Left lobe of liver (tissue), 2 donors: ENCODE data around the gene ERGIC1. TPM values are rescaled to one million over a fixed set of nuclear protein-coding genes. Genes with fewer than 3 reads are reported as not detected.
"Not testable (repeated sequence)": the region's sequence is repeated elsewhere in the genome, so short reads cannot be mapped to it uniquely, and the experiment has no call there.

Experiments
- ATAC-seq: fragments of 200-7000 bp; cut with Tn5 transposase; one replicate; pipeline ENCODE4 v1.9.1; 2020; ENCODE audit warnings: mild to moderate bottlenecking, moderate library complexity
- DNase-seq: peaks from one replicate; pipeline ENCODE4 v3.0.0-alpha.2; 2020; ENCODE audit warnings: low spot score
- total RNA-seq: library from RNA; stranded (reverse); gene quantifications from one replicate; pipeline ENCODE4 v1.2.1, GENCODE V29; 2021
- donor health status: DM: no; HTN: no; CAD: no; lungs with moderate emphysema.
- donor health status: DM: no; HTN: yes; CAD: no.

Gene ERGIC1
- total RNA-seq, 1 donor from 2014 or later = 158 TPM

- ATAC-seq = no peak
- no peak for DNase-seq
Measured at GRCh38 chr5:172875505-172876279, 41.6 kb downstream of the ERGIC1 start.

GRCh38 chr5:172876578-172876977 is 42.5 kb downstream of the ERGIC1 start:
- DNase-seq = no peak
- ATAC-seq = no peak

DNA sequence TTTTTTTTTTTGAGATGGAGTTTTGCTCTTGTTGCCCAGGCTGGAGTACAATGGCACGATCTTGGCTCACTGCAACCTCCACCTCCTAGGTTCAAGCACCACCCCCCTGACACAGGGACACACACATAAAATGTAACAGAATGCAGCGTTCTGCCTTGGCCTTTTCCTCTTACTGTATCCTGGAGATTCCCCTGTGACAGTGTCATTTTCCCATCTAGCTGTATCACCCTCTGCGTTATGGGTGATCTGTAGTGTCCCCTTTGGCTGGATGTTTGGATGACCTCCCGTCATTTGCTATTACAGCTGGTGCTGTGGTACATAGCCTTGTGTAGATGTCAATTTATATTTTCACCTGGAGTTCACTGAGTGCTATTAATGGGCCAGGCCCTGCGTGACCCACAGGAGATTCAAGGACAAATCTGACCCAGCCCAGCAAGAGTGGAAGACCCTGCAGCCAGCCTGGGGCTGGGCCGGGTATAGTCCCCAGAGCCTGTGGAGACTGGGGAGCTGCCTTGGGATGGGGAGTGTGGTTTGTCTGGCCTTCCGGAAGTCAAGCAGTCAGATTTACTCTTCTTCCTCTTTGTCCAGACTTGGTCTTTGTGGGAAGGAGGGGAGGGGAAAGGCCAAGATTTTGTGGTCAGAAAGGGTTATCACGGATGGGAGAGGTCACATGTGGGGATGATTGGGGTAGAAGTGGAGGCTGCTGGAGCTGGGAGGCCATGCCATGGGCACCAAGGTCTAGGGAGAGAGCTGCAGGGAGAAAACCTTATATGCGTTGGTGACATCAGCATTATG is 43.6 kb downstream of the ERGIC1 start:
- ATAC-seq (no peak), DNase-seq (no peak)

- DNase-seq (no peak), ATAC-seq (no peak)
Measured at GRCh38 chr5:172878585-172878932, 44.5 kb downstream of the ERGIC1 start.

- ATAC-seq = no peak
Measured at GRCh38 chr5:172878933-172879752, 45.1 kb downstream of the ERGIC1 start.

GRCh38 chr5:172881691-172882370 is 47.8 kb downstream of the ERGIC1 start:
- DNase-seq = no peak

More at GRCh38 chr5:172878933-172879752, 45.1 kb downstream of the ERGIC1 start:
- no peak for DNase-seq

DNA sequence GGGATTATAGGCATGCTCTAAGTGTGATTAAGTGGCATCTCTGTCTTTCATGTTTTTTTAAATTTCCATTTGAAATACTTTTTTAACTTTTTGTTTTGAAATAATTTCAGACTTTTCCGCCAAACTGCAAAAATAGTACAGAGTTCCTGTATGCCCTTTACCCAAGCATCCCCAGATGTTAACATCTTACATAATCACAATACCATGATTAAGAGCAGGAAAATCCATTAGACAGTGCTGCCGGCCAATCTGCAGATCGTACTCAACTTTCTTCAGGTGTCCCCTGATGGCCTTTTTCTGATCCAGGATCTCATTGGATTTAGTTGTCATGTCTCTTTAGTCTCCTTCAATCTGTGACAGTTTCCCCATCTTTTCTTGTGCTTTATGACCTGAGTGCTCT is 49.0 kb downstream of the ERGIC1 start:
- ATAC-seq = no peak
- DNase-seq = no peak

More at GRCh38 chr5:172881691-172882370, 47.8 kb downstream of the ERGIC1 start:
- ATAC-seq = peak; percentile 17

DNA sequence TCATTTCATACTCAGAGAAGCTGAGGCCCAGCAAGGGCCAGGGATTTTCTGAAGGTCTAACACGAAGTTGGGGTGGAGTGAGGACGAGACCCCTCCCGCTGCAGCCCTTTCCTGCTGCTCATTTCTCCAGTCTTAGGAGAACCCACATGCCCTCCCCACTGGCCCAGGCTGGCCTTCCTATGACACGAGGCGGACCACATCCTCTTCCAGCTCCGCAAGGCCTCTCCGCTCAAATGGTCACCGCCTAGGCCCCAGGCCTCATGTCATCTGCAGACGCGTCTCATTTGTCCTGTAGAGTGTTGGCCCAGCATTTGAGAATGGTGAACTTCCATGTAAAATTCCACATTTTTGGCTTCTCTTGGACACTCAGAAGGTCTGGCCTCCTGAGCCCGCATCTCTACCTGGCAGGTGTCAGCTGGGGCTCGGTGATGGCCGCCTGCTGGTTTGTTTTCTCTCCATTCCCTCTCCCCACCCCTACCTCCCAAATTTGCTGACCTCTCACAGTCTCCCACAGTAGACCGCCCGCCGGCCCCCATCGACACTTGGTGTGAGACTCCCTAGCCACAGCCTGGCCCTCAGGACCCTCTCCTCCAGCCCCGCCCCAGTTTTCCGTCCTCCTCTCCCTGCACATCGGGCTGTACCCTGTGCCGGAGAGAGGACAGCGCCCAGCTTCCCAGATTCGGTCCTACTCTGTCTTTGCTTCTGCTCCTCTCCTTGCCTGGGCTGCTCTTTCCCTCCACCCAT is 51.7 kb downstream of the ERGIC1 start:
- no peak for DNase-seq
- ATAC-seq = no peak

DNA sequence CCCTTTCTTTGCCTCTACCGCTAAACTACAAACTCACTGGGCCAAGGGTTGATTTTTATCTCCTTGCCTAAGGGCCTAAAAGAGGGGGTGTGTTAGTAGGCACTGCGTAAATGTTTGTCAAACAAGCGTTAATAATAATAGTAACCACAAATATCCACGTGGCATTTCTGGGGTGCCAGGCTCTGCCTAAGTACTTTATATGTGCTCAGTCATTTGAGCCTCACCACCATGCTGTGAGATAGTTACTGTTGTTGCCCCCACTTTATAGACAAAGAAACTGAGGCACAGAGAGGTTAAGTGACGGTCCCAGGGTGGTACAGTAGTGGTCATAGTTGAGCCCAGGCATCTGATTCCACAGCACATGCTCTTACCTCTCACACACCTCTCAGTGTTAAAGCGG is 52.4 kb downstream of the ERGIC1 start:
- ATAC-seq = peak; percentile 0
- DNase-seq = no peak

GRCh38 chr5:172886974-172887501 is 53.0 kb downstream of the ERGIC1 start:
- peak; percentile 96 for DNase-seq
- peak; percentile 67 for ATAC-seq

DNA sequence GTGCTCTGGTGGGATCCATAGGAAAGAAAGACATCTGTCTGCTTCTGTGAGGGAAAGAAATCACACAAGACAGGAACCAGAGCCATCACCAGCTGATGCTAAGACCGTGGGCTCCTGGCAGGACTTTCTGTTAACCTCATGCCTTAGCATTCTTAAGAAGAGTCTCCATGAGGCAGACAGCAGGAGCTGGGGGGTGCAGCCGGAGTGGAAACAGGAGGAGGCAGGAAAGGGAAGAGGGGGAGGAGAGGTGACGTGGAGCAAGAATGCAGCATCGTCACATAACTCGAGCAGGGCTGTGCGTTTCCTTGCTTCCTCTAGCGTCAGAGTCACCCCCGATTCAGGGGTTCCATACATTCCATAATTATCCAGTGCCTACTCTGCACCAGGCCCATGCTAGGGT is 53.6 kb downstream of the ERGIC1 start:
- ATAC-seq = no peak
- DNase-seq = no peak

GRCh38 chr5:172890659-172891058 is 56.6 kb downstream of the ERGIC1 start:
- DNase-seq (no peak), ATAC-seq (no peak)

- ATAC-seq (peak; percentile 17), DNase-seq (peak; percentile 78)
Measured at GRCh38 chr5:172891716-172892421, 57.8 kb downstream of the ERGIC1 start.

GRCh38 chr5:172892713-172893112 is 58.7 kb downstream of the ERGIC1 start:
- DNase-seq = peak; percentile 95
- peak; percentile 67 for ATAC-seq

GRCh38 chr5:172894767-172895388 is 60.8 kb downstream of the ERGIC1 start:
- ATAC-seq (no peak), DNase-seq (no peak)

GRCh38 chr5:172895549-172895948 is 61.5 kb downstream of the ERGIC1 start:
- DNase-seq (no peak), ATAC-seq (no peak)

GRCh38 chr5:172896465-172896864 is 62.4 kb downstream of the ERGIC1 start:
- peak; percentile 27 for ATAC-seq
- peak; percentile 79 for DNase-seq

DNA sequence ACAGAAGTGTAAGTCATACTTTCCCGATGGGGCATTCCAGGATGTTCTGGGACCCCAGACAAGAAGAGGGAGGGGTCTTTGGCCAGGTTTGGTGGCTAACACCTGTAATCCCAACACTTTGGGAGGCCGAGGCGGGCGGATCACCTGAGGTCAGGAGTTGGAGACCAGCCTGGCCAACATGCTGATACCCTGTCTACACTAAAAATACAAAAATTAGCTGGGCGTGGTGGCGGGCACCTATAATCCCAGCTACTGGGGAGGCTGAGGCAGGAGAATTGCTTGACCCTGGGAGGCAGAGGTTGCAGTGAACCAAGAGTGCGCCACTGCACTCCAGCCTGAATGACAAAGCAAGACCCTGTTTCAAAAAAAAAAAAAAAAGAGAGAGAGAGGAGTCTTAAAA is 63.0 kb downstream of the ERGIC1 start:
- DNase-seq, ATAC-seq: not testable (repeated sequence)
